Putamen (tissue), 1 donor: ENCODE results near the gene MCAM.

ENCODE experiments used
- DNase-seq: peaks from one replicate; pipeline ENCODE4 v3.0.0-alpha.2; 2016; ENCODE audit warnings: low spot score

The MCAM gene

DNA sequence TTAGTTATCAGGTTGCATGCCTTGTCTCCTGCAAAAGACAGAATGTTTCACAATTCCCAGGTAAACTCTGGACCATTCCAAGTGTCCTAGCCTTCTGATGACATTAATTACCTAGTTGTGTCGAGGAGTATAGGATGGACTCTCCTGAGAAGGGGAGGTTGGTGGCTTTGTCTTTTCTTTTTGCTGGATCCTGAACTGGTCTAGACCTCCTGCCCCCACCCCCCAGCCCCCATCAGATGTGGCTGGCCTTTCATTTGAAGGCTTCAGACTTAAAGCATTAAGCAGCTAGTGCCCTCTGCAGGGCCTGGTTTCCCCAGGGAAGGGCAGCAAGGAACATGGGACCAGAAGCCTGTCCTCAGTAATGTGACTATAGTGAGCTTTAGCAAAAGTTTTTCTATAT lies 9.7 kb downstream of the MCAM start:
- DNase-seq: no peak

DNA sequence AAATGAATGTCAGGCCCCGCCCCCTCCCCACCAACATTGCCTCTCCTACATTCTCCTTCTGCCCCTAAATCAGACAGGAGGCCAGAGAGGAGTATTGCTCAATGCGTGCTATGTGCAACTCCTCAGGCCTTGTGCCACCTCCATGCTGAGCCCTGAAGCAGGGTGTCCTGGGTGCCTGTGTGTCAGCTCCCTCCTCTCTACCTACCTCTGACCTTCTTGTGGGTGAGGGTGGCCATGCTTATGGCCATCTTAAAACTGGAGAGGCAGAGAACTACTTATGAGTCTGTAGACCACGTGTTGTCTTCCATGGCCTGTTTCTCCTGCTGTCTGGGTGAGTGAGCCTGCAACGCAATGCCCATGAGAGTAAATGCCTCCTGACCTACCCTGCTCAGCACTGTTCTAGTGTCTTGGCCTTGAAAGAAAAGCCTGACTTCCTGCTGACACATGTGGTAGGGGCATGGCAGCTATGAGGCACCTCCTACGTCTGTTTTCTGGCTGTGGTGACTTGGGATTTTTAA lies 10.5 kb downstream of the MCAM start:
- DNase-seq: no peak

DNA sequence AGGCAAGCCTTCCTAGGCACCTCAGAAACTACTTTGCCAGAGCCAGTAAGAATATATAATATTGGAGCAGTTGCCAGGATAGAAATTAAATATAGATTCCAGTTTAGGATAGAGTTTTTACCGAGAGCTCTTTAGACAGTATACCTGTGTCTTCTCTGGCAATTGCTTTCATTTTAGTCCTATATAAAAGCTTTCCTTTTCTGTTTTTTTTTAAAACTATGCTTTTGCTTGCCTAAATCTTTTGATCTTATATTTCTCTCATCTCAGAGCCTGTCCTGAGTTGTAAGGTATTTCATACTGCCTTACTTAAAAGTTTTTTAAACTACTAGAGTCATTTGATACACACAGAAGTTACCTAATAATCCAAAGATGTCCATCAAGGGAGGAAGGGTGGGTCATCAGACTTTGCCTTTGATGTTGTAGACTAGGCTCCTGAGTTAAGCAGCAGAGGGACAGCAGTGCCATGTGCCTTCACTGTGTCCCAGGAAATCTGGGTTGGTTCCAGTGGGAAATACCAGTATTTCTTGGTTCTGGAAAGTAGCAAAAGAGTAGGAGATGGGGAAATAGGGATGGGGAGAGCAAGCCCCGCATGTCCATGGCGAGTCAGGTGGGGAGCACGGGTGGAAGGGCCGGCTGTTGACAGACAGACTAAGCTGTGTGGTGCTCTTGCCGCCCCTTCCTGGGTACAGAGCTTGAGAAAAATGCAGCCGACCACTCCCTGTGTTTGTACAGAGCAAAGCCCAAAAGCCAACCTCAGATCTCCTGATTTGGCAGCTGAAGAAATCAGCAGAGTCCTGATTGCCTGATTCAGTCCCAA lies 11.2 kb downstream of the MCAM start:
- no peak for DNase-seq

DNA sequence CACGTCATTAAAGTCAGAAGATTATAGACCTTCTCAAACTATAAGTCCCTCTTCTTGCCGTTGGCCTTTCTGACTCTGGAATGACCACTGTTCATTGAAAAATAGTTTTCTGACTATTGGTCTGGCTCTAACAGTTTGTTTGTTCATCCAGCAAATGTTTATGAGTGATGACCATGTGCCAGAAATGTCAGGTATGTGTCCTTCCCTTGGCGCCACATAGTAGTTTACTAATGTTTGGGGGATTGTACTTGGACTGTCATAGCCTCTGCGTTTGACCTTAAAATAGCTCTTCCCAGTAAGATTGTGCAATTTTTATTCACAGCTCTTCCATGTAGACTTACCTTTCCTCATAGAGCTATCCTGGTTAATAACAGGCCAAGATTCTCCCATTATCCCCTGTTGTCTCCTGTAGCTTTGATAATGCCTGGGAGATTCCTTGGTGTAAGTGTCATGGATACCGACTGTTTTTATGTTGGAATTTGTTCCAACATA lies 13.7 kb downstream of the MCAM start:
- no peak for DNase-seq

DNA sequence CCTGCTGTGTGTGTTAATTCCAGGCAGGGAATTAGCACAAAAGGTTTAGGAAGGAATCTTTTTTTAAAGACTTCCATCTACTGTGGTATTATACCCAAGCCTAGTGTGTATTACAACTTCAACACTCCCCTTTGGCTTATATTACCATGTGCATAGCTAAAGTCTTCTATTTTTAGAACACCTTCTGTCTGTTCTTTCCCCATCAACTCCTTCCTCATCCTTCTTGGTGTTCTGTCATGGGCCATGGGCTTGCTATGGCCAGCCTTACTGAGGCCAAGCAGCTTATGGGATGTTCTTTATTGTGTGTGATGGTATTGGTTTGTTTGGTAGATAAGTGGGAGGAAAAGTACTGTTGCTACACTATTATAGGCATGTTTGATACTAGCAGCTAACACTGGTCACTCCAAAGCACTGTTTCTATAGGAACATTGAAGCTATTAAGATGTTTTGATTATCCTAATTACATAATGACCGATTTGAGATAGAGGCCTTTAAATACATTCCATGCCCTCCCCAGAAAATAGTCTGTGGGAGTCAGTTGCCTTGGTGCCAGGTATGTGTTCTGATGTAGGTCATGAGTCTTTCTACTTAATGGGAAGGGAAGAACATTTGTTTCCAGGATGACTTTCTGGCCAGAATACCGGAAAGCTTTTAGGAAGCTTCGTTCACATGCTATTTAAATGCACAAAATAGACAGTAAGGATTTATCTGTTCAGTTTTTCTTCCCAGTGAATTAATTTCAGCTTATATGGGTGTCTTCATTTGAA lies 16.5 kb downstream of the MCAM start:
- no peak for DNase-seq

DNA sequence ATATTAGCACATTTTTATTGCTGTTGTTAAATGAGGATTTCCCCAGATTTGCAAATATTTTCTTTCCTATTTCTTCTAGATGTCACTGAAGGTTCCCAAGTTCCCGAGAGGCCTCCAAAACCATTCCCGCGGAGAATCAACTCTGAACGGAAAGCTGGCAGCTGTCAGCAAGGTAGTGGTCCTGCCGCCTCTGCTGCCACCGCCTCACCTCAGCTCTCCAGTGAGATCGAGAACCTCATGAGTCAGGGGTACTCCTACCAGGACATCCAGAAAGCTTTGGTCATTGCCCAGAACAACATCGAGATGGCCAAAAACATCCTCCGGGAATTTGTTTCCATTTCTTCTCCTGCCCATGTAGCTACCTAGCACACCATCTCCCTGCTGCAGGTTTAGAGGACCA lies 17.5 kb downstream of the MCAM start:
- no peak for DNase-seq

DNA sequence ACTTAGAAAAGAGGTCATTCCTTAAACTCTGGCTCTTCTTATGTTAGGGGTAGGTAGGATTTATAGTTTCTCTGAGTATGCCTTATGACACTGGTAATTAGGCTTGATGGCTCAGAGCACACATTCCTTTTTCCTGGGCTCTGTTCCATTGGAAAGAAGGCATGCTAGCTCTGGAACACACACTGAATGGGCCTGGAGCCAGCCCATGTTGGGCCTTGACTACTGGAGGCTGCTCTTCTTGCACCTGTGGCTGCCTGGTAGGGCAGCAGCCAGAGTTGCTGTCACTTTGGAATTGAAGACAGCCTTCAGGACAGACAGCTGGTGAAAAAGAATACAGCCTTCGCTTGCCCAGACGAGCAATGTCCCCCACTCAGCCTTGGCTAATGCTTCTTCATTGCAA lies 18.2 kb downstream of the MCAM start:
- DNase-seq: no peak

DNA sequence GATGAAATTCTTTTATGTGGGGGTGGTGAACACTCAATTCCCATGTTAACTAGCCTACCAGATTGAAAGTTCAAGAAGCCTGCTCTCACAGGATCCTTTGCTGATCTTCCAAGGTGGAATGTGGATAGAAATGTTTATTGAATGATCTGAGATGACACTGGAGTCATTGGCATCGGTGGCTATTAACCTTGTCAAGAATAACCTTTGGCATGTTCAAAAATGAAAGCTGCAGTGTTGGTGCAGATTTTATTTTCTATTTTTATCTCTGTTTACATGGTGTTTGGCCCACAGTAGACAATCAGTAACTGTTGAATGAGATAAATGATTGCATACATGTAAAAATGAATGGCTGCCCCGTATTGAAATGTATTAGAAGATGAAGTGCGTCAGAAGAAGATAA lies 19.0 kb downstream of the MCAM start:
- no peak for DNase-seq

DNA sequence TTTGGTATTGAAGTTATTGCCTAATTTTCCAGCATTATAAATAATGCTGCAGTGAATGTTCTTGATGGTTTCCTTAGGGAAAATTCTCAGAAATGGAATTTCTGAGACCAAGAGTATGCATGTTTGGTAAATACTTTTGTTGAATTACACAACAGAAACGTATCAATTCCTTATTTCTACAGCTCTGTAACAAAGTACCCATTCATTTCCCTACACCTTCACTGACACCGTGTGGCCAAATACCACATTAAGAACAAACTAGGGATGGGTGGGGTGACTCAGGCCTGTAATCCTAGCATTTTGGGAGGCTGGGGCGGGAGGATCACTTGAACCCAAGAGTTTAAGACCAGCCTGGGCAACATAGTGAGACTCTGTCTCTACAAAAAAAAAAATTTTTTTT lies 21.8 kb downstream of the MCAM start:
- no peak for DNase-seq

DNA sequence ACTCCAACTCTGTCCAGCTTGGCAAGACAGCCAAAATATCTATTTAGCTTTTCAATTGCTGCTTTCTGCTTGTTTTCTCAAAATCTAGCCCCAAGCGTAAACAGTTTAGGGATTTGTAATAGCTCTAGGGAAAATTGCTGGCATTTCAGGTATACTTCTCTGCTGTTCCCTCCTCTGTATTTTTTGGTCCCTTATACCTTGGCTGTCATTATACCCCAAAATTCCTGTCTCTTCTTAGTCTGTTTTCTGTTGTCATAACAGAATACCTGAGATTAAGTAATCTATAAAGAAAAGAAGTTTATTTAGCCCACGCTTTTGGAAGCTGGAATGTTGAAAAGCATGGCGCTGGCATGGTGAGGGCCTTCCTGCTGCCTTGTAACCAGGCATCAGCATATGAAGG lies 23.5 kb downstream of the MCAM start:
- no peak for DNase-seq

DNA sequence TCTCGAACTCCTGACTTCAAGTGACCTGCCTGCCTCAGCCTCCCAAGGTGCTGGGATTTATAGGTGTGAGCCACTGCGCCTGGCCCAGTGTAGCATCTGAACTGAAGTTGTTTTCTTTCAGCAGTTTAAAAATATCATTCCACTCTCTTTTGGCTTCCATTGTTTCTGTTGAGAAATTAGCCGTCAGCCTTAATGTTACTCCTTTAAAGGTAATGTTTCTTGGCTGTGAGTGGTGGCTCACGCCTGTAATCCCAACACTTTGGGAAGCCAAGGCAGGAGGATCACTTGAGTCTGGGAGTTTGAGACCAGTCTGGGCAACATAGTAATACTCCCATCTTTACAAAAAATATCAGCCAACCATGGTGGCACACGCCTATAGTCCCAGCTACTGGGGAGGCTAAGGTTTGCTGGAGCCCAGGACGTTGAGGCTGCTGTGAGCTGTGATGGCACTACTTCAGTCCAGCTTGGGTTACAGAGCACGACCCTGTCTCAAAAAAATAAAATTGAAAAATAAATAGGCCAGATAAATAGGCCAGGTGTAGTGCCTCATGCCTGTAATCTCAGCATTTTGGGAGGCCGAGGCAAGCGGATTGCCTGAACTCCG lies 25.9 kb downstream of the MCAM start:
- DNase-seq: no peak

DNA sequence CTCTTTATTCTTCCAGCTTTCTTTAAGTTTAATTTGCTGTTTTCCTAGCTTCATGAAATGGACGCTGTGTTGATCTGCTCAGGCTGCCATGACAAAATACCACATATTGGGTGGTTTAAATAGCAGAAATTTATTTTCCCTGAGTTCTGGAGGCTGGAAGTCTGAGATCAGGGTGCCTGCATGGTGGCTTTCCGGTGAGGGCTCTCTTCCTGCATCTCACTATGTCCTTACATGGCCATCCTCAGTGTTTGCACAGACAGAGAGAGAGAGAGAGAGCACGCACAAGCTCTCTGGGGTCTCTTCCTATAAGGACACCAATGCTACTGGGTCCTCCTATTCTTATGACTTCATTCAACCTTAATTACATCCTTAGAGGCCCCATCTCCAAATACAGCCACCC lies 28.7 kb downstream of the MCAM start:
- no peak for DNase-seq

DNA sequence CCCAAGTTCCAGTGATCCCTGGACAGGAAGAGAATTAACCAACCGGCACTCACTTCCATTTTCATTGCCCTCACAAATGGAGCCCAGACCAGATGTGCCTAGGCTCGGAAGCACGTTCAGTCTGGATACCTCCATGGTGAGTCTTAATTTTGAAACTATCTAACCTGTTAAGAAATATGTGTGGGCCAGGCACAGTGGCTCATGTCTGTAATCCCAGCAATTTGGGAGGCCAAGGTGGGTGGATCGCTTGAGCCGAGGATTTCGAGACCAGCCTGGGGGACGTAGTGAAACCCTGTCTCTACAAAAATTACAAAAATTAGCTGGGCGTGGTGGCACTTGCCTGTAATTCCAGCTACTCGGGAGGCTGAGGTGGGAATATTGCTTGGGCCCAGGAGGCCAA lies 31.5 kb downstream of the MCAM start:
- DNase-seq: no peak

DNA sequence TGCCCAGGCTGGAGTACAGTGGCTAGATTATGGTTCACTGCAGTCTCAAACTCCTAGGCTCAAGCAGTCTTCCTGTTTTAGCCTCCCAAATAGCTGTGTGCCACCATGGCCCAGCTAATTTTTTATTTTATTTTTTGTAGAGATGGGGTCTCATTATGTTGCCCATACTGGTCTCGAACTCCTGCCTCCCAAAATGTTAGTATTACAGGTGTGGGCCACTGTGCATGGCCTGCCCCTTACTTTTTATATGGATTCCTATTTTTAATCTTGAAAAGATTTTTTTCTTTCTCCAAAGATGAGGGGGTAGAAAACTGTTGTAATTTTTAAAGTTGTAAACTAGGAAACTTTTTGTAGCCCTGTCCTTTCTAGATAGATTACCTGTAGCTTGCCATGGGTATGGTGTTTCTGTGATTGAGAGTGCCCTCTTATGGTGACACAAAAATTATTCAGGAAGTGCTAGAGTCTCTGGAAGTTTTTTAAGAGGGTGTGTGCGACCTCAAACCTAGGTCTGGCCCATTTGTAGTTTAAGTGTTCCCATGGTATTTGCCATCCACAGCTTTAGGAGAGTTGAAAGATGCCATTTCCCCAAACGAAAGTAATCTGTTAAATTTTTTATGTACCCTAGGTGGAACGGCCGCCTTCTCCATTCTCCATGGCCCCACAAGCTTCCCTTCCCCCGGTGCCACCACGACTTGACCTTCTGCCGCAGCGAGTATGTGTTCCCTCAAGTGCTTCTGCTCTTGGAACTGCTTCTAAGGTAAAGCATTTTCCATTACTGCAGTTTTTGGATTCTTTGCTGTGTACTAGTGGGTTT lies 32.4 kb downstream of the MCAM start:
- DNase-seq: no peak

DNA sequence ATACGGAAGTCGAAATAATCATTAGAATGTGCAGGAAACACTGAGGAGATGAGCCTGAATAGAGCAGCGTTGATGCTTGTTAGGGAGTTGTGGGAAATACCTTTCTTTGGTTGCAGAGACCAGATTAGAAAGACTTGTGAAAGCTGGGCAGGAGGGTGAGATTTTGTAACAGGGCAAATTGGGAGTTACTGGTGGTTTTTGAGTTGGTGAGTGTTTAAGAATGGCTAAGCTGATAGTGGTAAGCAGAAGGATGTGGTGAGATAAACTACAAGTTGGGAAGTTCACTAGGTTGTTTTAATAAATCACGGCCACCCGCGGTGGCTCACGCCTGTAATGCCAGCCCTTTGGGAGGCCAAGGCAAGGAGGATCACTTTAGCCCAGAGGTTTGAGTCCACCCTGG lies 34.4 kb downstream of the MCAM start:
- DNase-seq: no peak

DNA sequence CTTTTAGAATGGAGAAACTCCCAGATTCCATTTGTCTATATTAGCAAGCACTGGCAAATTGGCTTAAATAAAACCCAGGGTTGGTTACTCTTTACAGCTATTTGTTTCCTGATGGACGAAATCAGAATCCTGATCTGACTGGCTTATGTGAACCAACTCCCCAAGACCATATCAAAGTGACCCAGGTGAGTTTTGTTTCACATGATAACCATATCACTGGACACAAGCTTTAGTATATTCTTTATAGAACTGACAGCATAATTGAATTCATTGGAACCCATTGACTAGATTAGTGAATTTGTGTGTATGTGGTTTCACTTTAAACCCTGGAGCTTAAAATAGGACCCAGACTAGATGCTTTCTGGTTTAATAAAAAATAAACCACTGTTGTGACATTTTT lies 39.3 kb downstream of the MCAM start:
- DNase-seq: no peak

DNA sequence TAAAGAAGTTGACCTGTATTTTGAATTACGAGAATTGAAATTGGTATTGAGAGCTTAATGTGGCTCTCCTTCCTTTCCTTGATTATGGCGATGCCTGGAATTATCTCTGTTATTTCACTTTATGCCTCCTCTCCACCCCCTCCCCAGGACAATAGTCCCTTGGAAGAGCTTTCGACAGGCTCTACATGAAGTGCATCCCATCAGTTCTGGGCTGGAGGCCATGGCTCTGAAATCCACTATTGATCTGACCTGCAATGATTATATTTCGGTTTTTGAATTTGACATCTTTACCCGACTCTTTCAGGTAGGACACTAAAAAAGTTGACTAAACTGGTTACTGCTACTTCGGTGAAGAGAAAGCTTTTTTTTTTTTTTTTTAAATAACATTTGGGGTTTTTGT lies 43.2 kb downstream of the MCAM start:
- no peak for DNase-seq

DNA sequence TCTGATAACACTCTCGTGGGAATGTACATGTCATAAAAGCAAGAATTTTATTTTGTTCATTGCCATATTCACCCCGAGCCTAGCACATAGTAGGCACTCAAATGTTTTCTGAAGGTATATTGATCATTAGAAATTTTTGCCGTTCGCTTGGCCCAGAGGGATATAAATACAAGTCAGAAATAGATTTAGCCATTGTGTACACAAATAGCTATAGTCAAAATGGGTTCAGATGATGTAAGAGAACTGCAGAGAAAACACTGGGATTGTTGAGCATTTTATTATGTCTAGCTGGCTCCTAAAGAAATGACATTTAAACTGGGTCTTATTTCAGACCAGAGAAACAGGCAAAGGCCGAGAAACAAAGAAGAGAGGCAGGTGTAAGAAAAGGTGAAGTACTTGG lies 49.3 kb downstream of the MCAM start:
- no peak for DNase-seq

DNA sequence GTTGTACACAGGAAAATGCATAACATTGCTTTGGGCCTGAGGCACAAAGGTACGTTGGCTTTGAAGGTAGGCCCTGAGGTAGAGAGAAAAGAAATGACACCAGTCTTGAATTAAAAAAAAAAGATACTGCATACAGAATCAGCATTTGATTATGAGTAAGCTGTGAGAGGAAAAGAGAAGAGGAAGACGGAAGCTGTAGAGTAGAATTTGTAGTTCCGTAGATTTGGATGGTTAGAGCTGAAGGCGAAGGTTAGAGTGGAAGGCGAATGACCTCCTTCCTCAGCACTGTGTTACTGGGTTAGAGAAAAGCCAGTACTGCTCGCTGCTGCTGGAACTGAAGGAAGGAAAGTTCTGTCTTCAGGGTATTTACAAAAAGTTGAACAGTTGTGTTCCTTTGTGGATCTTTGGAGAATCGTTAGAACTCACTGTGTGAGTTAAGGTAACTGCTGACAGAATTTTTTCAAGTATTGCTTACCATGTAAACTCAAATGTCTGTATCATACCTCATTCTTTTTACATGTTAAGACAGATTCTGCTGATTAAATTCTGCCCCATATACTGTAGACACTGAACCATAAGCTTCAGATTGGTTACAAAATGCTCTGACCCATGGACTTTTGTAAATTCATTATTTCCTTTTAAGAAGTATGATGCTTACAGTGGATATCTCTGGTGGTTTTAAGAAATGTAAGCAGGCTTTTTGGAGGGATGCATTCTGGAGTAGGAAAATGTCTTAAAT lies 50.2 kb downstream of the MCAM start:
- no peak for DNase-seq

DNA sequence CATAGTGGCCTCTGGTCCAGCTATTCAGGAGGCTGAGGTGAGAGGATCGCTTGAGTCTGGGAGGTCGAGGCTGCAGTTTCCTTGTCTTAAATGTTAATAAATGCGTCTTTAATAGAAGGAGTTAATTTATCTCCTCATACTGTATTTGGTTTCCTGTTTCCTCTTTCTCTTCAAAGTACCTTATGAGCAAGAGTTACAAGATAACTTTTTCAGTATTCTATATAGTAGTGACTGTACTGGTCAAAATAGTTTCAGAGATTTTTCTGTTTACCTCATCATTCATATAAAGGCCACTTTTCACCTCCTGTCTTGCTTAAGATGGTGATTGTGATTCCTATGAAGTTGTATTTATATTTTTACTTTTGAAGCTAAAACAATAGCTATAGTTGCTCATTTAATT lies 50.9 kb downstream of the MCAM start:
- no peak for DNase-seq

DNA sequence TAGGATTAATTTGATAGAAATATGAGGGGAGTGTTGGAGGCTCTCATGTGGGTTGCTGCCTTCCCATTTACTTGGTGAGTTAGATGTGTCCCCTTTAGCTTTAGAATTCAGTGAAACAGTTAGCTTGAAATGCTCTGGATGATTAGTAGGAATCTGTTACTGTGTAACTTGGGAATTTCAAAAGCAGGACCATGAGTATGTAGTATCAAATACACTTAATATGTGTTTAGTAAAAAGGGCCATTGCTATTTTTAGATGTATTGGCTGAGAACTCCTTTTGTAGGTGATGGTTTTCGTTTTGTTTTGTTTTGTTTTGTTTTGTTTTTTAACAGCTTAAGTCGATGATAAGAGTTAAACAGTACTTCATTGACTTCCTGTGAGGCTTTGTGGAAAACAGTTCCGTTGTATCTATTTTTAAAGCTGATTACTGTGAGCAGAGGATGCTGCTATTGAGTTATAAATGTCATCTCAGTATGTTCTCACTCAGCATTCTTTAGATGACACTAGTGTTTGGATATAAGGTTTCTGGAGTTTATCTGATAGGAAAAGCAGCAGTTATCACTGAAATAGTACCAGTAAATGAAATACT lies 53.5 kb downstream of the MCAM start:
- no peak for DNase-seq
